Parathyroid adenoma (tissue), 2 donors: ENCODE measurements around the gene SLC35B4.

Experiments
- H2AFZ ChIP-seq: fragments of 300-600 bp; sonication (generic); one replicate; pipeline ENCODE4 v1.7.0; 2017; ENCODE audit warnings: antibody characterized with exemption, mild to moderate bottlenecking
- H3K27ac ChIP-seq: fragments of 300-600 bp; sonication (generic); one replicate; pipeline ENCODE4 v1.7.0; 2017
- H3K27me3 ChIP-seq: fragments of 300-600 bp; sonication (generic); one replicate; pipeline ENCODE4 v1.7.0; 2017; ENCODE audit warnings: low read length; ENCODE audit not compliant: control insufficient read depth, insufficient read depth
- H3K36me3 ChIP-seq: fragments of 300-600 bp; sonication (generic); one replicate; pipeline ENCODE4 v1.7.0; 2017; ENCODE audit warnings: low read length; ENCODE audit not compliant: control insufficient read depth, insufficient read depth
- H3K4me1 ChIP-seq: fragments of 300-600 bp; sonication (generic); one replicate; pipeline ENCODE4 v1.7.0; 2017; ENCODE audit warnings: control low read depth
- H3K4me2 ChIP-seq: fragments of 300-600 bp; sonication (generic); one replicate; pipeline ENCODE4 v1.7.0; 2017; ENCODE audit warnings: low read length
- H3K4me3 ChIP-seq: fragments of 300-600 bp; sonication (generic); one replicate; pipeline ENCODE4 v1.7.0; 2017; ENCODE audit warnings: low read depth, low read length
- H3K79me2 ChIP-seq: fragments of 300-600 bp; sonication (generic); one replicate; pipeline ENCODE4 v1.7.0; 2017; ENCODE audit warnings: control low read depth
- H3K9ac ChIP-seq: fragments of 300-600 bp; sonication (generic); one replicate; pipeline ENCODE4 v1.7.0; 2017; ENCODE audit warnings: mild to moderate bottlenecking
- H3K9me3 ChIP-seq: fragments of 300-600 bp; sonication (generic); one replicate; pipeline ENCODE4 v1.7.0; 2017; ENCODE audit warnings: low read length; ENCODE audit not compliant: control insufficient read depth
- TF ChIP-seq, protein P1 (sequence below): fragments of 300-600 bp; sonication (generic); IDR thresholded peaks from one replicate; pipeline ENCODE4 v1.7.0; 2017; ENCODE audit warnings: antibody characterized with exemption, mild to moderate bottlenecking
- donor health status: primary hyperparathyroidism.

Gene SLC35B4

DNA sequence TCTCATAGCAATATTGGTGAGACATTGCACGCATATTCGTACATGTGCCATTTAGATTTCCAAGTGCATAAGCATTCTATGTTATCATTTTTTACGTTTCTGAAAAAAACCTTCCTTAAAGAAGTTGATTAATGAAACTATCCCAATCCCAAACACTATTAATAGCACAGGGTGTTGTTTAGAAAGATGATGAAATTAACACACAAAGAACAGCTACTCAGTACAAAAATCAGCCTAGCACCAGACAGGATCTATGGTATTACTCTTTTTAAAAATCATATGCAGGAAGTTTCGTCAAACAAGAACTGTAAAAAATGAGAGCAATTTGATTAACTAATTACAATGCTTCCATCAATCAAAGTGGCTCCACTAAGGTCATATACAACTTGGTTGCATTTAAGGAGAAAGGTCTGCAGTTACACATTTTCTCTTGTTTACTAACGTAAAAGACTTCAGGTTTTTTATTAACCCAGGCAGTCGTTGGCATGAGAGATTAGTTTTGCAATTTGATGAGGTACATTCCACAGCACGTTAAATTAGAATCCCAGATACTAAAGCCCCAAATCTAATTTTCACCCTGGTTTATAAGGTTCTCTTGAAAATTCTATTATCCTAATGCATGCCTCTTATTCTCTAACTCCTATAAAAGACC is 38.1 kb downstream of the SLC35B4 start:
- Histone ChIP-seq H3K9me3 (no peaks in the 10 kb centered on the region), H3K36me3 (no peaks in the 10 kb centered on the region), H3K4me1 (no peaks in the 10 kb centered on the region), H3K79me2 (no peaks in the 10 kb centered on the region), H3K4me3 (no peak overlapping the region), H3K9ac (no peak overlapping the region), H3K27ac (no peak overlapping the region), H3K4me2 (no peak overlapping the region), H3K27me3 (no peaks in the 10 kb centered on the region), H2AFZ (no peak overlapping the region)
- TF ChIP-seq, protein P1, sequence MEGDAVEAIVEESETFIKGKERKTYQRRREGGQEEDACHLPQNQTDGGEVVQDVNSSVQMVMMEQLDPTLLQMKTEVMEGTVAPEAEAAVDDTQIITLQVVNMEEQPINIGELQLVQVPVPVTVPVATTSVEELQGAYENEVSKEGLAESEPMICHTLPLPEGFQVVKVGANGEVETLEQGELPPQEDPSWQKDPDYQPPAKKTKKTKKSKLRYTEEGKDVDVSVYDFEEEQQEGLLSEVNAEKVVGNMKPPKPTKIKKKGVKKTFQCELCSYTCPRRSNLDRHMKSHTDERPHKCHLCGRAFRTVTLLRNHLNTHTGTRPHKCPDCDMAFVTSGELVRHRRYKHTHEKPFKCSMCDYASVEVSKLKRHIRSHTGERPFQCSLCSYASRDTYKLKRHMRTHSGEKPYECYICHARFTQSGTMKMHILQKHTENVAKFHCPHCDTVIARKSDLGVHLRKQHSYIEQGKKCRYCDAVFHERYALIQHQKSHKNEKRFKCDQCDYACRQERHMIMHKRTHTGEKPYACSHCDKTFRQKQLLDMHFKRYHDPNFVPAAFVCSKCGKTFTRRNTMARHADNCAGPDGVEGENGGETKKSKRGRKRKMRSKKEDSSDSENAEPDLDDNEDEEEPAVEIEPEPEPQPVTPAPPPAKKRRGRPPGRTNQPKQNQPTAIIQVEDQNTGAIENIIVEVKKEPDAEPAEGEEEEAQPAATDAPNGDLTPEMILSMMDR: no peak

DNA sequence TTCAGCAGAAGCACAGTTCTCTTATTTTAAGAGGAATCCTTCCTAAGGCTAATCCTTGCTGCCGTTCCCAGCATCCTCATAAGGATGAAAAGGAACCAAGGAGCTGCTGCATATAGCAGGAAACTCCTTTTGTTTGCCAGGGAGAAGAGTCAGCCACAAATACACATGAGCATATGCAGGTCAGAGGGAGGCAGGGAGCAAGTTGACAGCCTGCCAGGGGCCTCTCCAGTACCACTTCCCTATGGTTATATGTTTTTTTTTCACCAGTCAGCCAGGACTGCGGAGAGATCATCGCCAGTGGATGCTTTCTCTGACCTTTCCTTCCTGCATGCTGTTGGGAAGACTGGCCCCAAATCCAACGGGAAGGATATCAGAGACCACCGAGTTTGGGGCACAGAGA is 39.8 kb downstream of the SLC35B4 start:
- Histone ChIP-seq H3K27me3 (no peaks in the 10 kb centered on the region), H3K4me2 (no peak overlapping the region), H2AFZ (no peak overlapping the region), H3K4me3 (no peak overlapping the region), H3K36me3 (no peaks in the 10 kb centered on the region), H3K79me2 (no peaks in the 10 kb centered on the region), H3K4me1 (no peaks in the 10 kb centered on the region), H3K9ac (no peak overlapping the region), H3K9me3 (no peaks in the 10 kb centered on the region), H3K27ac (no peak overlapping the region)
- TF ChIP-seq, protein P1: no peak

DNA sequence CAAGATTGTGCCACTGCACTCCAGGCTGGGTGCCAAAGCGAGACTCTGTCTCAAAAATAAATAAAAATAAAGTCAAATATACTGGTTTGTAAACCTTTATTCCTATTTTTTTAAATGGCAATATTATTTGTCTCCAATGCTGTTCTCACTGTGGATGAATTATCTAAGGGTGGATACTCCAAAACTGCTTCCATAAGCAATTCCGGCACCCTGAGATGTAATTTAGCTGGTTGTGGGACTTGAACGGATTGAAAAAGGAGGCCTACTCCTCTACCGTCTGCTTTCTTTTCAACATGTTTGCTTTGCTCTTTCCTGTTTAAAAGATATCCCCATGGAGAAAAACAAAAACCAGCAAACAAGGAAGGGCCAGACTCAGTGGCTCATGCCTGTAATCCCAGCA is 54.4 kb downstream of the SLC35B4 start:
- no peaks in the 10 kb centered on the region for H3K36me3 ChIP-seq
- H3K79me2 ChIP-seq: no peaks in the 10 kb centered on the region
- H3K4me1 ChIP-seq: no peaks in the 10 kb centered on the region
- H3K27ac ChIP-seq: no peak overlapping the region
- no peak overlapping the region for H2AFZ ChIP-seq
- no peak overlapping the region for H3K9ac ChIP-seq
- no peak overlapping the region for H3K4me3 ChIP-seq
- H3K27me3 ChIP-seq: no peaks in the 10 kb centered on the region
- no peaks in the 10 kb centered on the region for H3K9me3 ChIP-seq
- no peak overlapping the region for H3K4me2 ChIP-seq
- TF ChIP-seq, protein P1: no peak

DNA sequence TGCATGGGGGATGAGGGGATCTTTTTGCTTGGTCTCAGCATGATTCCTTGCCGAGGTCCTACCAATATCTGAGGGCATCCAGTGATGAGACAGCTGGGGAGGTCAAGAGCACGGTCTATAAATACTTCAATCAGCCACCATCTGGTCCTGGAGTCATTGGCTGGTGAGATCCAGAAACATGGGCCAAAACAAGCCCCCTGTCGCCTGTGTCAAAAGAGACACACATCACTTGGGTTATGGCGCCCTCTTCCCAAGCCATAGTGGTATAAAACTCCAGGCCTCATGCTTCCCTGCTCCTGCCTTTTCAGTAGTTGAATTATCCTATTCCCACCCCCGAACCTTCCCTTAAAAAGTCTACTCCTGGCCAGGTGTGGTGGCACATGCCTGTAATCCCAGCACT is 60.9 kb downstream of the SLC35B4 start:
- H3K4me1 ChIP-seq: no peaks in the 10 kb centered on the region
- H3K9ac ChIP-seq: no peak overlapping the region
- H3K79me2 ChIP-seq: no peaks in the 10 kb centered on the region
- no peaks in the 10 kb centered on the region for H3K36me3 ChIP-seq
- H3K27ac ChIP-seq: no peak overlapping the region
- H3K4me3 ChIP-seq: no peak overlapping the region
- TF ChIP-seq, protein P1: no peak
- H2AFZ ChIP-seq: no peak overlapping the region
- no peaks in the 10 kb centered on the region for H3K27me3 ChIP-seq
- H3K9me3 ChIP-seq: no peaks in the 10 kb centered on the region
- H3K4me2 ChIP-seq: no peak overlapping the region

DNA sequence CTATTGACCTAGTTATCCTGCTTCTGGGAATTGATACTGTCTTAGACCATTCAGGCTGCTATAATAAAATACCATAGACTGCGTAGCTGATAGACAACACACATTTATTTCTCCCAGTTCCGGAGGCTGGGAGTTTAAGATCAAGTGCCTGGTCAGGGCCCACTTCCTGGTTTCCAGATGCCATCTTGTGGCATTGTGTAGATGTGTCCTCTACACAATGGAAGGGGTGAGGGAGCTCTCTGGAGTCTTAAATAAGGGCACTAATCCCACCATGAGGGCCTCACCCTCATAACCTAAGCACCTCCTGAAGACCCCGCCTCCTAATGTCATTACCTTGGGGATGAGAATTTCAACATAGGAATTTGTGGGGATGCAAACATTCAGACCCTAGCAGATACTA is 62.4 kb downstream of the SLC35B4 start:
- Histone ChIP-seq H3K79me2 (no peaks in the 10 kb centered on the region), H3K27ac (no peak overlapping the region), H3K4me1 (no peaks in the 10 kb centered on the region), H3K27me3 (no peaks in the 10 kb centered on the region), H2AFZ (no peak overlapping the region), H3K9me3 (no peaks in the 10 kb centered on the region), H3K4me2 (no peak overlapping the region), H3K36me3 (no peaks in the 10 kb centered on the region), H3K9ac (no peak overlapping the region), H3K4me3 (no peak overlapping the region)
- TF ChIP-seq, protein P1: no peak
